Mesothelial cell of epicardium (in vitro differentiated cells): ENCODE data around the gene CARTPT. TPM values are rescaled to one million over a fixed set of nuclear protein-coding genes. Genes with fewer than 3 reads are reported as not detected.

Experiments used
- DNase-seq, 2 experiments: peaks; one replicate each; pipeline ENCODE4 v3.0.0; 2021; ENCODE audit warnings: low spot score in 2 of 2; ENCODE audit not compliant: unreplicated experiment in 2 of 2
- H3K27ac Mint-ChIP-seq: 2 replicates; pipeline ENCODE4 v1.8.0; 2021; ENCODE audit warnings: mixed read lengths
- H3K27me3 Mint-ChIP-seq: 2 replicates; pipeline ENCODE4 v1.8.0; 2021; ENCODE audit warnings: low read depth, mixed read lengths
- H3K36me3 Mint-ChIP-seq: 2 replicates; pipeline ENCODE4 v1.8.0; 2021; ENCODE audit warnings: mixed read lengths
- H3K4me1 Mint-ChIP-seq: 2 replicates; pipeline ENCODE4 v1.8.0; 2021; ENCODE audit warnings: mixed read lengths
- H3K4me3 Mint-ChIP-seq: 2 replicates; pipeline ENCODE4 v1.8.0; 2021; ENCODE audit warnings: mild to moderate bottlenecking, moderate library complexity, mixed read lengths
- H3K9me3 Mint-ChIP-seq: 2 replicates; pipeline ENCODE4 v1.8.0; 2021; ENCODE audit warnings: mixed read lengths
- total RNA-seq: library from RNA; stranded (reverse); gene quantifications from 3 replicates; pipeline ENCODE4 v1.2.1, GENCODE V29; 2021
- TF ChIP-seq, protein P1 (sequence below): fragments of 200-600 bp; sonication (generic); IDR thresholded peaks from one replicate; pipeline ENCODE4 v1.5.0; 2021; ENCODE audit warnings: antibody characterized with exemption; ENCODE audit not compliant: unreplicated experiment

The CARTPT gene
- total RNA-seq, 1 donor from 2014 or later = not detected

DNA sequence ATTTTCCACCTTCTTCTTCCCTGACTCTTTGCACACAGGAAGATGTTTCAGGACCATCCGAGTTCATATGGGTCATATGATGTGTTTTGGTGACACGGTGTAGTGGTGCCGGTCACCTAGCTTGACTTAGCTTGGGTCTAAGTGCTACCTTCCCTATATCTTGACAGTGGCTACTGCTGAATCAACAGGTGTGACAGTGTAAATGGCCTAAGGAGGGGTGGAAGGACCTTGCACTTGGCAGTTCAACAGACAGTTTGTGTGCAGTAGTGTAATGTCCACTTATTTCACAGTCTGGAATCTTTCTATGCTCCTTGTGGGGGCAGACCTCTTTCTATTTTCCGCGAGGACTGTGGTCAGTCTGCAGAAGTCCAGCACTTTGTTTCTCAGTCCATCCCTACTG is 43.8 kb downstream of the CARTPT start:
- no peak for DNase-seq
- H3K4me1 Mint-ChIP-seq = no peaks in the 10 kb centered on the region
- H3K9me3 Mint-ChIP-seq = peaks cover 4% of the 10 kb centered on the region
- TF ChIP-seq, protein P1, sequence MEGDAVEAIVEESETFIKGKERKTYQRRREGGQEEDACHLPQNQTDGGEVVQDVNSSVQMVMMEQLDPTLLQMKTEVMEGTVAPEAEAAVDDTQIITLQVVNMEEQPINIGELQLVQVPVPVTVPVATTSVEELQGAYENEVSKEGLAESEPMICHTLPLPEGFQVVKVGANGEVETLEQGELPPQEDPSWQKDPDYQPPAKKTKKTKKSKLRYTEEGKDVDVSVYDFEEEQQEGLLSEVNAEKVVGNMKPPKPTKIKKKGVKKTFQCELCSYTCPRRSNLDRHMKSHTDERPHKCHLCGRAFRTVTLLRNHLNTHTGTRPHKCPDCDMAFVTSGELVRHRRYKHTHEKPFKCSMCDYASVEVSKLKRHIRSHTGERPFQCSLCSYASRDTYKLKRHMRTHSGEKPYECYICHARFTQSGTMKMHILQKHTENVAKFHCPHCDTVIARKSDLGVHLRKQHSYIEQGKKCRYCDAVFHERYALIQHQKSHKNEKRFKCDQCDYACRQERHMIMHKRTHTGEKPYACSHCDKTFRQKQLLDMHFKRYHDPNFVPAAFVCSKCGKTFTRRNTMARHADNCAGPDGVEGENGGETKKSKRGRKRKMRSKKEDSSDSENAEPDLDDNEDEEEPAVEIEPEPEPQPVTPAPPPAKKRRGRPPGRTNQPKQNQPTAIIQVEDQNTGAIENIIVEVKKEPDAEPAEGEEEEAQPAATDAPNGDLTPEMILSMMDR = no peak
- no peak overlapping the region for H3K27ac Mint-ChIP-seq
- H3K27me3 Mint-ChIP-seq = peaks cover 25% of the 10 kb centered on the region
- no peak overlapping the region for H3K4me3 Mint-ChIP-seq
- H3K36me3 Mint-ChIP-seq = no peaks in the 10 kb centered on the region

DNA sequence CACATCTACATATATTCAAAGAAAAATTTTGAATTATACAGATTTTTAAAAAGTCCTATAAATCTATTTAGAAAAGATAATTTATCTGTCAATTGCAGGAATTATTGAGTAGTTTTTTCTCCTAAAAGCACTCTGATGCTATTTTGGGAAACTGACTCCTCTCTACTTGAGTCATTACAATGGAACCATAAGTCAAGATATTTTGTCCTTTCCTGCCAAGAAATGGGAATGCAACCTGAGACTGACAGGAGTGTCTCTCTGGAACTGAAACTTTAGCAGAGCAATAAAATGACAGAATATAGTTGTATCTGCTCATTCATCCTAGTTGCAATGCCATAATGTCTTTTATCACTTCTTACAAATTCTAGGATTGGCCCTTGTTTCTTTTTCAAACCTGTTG is 48.6 kb downstream of the CARTPT start:
- no peaks in the 10 kb centered on the region for H3K36me3 Mint-ChIP-seq
- peaks cover 11% of the 10 kb centered on the region for H3K27me3 Mint-ChIP-seq
- H3K27ac Mint-ChIP-seq = no peak overlapping the region
- no peak for DNase-seq
- H3K9me3 Mint-ChIP-seq = peaks cover 4% of the 10 kb centered on the region
- H3K4me1 Mint-ChIP-seq = no peaks in the 10 kb centered on the region
- TF ChIP-seq, protein P1 = no peak
- no peak overlapping the region for H3K4me3 Mint-ChIP-seq

DNA sequence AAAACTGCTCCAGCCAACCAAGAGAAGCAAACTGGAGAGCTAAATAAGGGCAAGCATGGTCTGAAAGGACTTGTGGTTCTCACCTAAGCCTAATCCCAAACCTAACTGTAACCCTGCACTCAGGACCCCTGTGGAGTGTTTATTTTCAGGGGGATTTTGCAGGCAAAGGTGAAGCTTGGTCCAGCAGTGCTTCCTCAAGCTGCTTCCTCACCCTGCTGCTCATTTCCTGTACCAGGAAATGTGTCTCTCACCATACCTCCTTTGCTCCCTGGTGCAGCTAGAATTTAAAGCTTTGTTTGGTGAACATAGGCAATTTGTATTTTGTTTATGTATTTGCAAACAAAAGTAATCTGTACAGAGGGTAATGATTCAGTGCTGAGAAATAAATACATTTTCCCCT is 50.2 kb downstream of the CARTPT start:
- peaks cover 9% of the 10 kb centered on the region for H3K27me3 Mint-ChIP-seq
- H3K4me1 Mint-ChIP-seq = no peaks in the 10 kb centered on the region
- peaks cover 4% of the 10 kb centered on the region for H3K9me3 Mint-ChIP-seq
- H3K36me3 Mint-ChIP-seq = no peaks in the 10 kb centered on the region
- no peak overlapping the region for H3K4me3 Mint-ChIP-seq
- TF ChIP-seq, protein P1 = no peak
- no peak for DNase-seq
- H3K27ac Mint-ChIP-seq = no peak overlapping the region

DNA sequence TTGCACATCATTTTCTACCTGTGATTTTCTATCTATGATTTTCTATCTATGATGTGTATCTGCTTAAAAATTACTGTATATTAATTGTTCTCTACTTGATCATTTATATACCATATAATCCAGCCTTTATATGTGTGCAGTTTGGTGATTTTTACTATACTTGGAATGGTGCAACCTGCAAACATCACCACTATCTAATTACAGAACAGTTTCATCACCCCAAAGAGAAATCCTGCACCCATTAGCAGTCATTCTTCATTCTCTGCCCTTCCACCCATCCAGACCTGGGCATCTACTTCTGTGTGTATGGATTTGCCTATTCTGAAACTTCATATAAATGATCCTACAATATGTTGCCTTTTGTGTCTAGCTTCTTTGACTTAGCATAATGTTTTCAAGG is 51.3 kb downstream of the CARTPT start:
- no peak for DNase-seq
- Mint-ChIP-seq H3K4me3 (no peak overlapping the region), H3K36me3 (no peaks in the 10 kb centered on the region), H3K4me1 (no peaks in the 10 kb centered on the region), H3K27me3 (peaks cover 3% of the 10 kb centered on the region), H3K27ac (no peak overlapping the region), H3K9me3 (no peaks in the 10 kb centered on the region)
- TF ChIP-seq, protein P1 = no peak

Other genes starting within 250 kb of the CARTPT start
- 42.6 to 44.6 TPM (median 44.4 TPM) in 3 replicates for gene MCCC2, start 131.9 kb upstream of the CARTPT start, total RNA-seq